ENCODE results near the gene FAM76B.

FAM76B gene

GRCh38 chr11:95792200-95792599 is 2.6 kb upstream of the FAM76B start:
- no peak for DNase-seq (ENCODE audit: low read depth in 3 of 3)

- no peak for DNase-seq (ENCODE audit: low read depth in 3 of 3)
These were observed 2.1 kb upstream of the FAM76B start for GRCh38 chr11:95791709-95792033.

- peak; percentile 21 to 51 (median 24) for DNase-seq (ENCODE audit: low read depth in 3 of 3)
These were observed 1.5 kb upstream of the FAM76B start for GRCh38 chr11:95790933-95791708.

- peak; percentile 89 to 95 (median 94) for DNase-seq (ENCODE audit: low read depth in 3 of 3)
These were observed 746 bp upstream of the FAM76B start, which contains the start of gene CEP57 for GRCh38 chr11:95790123-95790932. Gene CEP57, plus strand, starts transcription at chr11:95790498. Its CDS starts 201 bp downstream, at chr11:95790699.

- peak in 2 of 3 experiments; percentile 5 to 6 for DNase-seq (ENCODE audit: low read depth in 3 of 3)
These were observed 569 bp downstream of the FAM76B start for GRCh38 chr11:95788921-95789505.

GRCh38 chr11:95780544-95780943 is 9.0 kb downstream of the FAM76B start:
- no peak for DNase-seq (ENCODE audit: low read depth in 3 of 3)

- DNase-seq (ENCODE audit: low read depth in 3 of 3) = no peak
These were observed 10.9 kb downstream of the FAM76B start for GRCh38 chr11:95778699-95779098.

- no peak for DNase-seq (ENCODE audit: low read depth in 3 of 3)
These were observed 12.7 kb downstream of the FAM76B start for GRCh38 chr11:95776859-95777258.

GRCh38 chr11:95768521-95768920 is 21.1 kb downstream of the FAM76B start:
- no peak for DNase-seq (ENCODE audit: low read depth in 3 of 3)

- no peak for DNase-seq (ENCODE audit: low read depth in 3 of 3)
These were observed 22.1 kb downstream of the FAM76B start for GRCh38 chr11:95767498-95767897.

GRCh38 chr11:95766701-95767100 is 22.9 kb downstream of the FAM76B start:
- DNase-seq (ENCODE audit: low read depth in 3 of 3) = no peak

- no peak for DNase-seq (ENCODE audit: low read depth in 3 of 3)
These were observed 25.2 kb downstream of the FAM76B start for GRCh38 chr11:95764267-95764898.

GRCh38 chr11:95762534-95762933 is 27.0 kb downstream of the FAM76B start:
- DNase-seq (ENCODE audit: low read depth in 3 of 3) = no peak

GRCh38 chr11:95760941-95761340 is 28.6 kb downstream of the FAM76B start:
- DNase-seq (ENCODE audit: low read depth in 3 of 3) = no peak

GRCh38 chr11:95751515-95751914 is 38.1 kb downstream of the FAM76B start:
- DNase-seq (ENCODE audit: low read depth in 3 of 3) = no peak

GRCh38 chr11:95750101-95750500 is 39.5 kb downstream of the FAM76B start:
- no peak for DNase-seq (ENCODE audit: low read depth in 3 of 3)

GRCh38 chr11:95739108-95739938 is 50.3 kb downstream of the FAM76B start:
- DNase-seq (ENCODE audit: low read depth in 3 of 3) = no peak

GRCh38 chr11:95736809-95737208 is 52.8 kb downstream of the FAM76B start:
- DNase-seq (ENCODE audit: low read depth in 3 of 3) = no peak

GRCh38 chr11:95736355-95736754 is 53.2 kb downstream of the FAM76B start:
- no peak for DNase-seq (ENCODE audit: low read depth in 3 of 3)

GRCh38 chr11:95734009-95734572 is 55.5 kb downstream of the FAM76B start:
- no peak for DNase-seq (ENCODE audit: low read depth in 3 of 3)
